OCI-LY7 (cell line): Measurements from ENCODE around the gene UGT1A3.

ENCODE experiments used
- EZH2phosphoT487 ChIP-seq: fragments of 200-600 bp; sonication (generic); IDR thresholded peaks from 2 replicates; pipeline ENCODE4 v1.6.1; 2018; ENCODE audit warnings: low read depth, borderline replicate concordance, mild to moderate bottlenecking, mixed run types, antibody characterized with exemption, low read length, moderate library complexity, mixed read lengths
- TF ChIP-seq, protein P1 (sequence below): fragments of 200-600 bp; sonication (generic); conservative IDR thresholded peaks from 2 replicates; pipeline ENCODE4 v1.5.1; 2014; ENCODE audit warnings: mild to moderate bottlenecking, antibody characterized with exemption, low read length, moderate library complexity, mixed read lengths

DNA sequence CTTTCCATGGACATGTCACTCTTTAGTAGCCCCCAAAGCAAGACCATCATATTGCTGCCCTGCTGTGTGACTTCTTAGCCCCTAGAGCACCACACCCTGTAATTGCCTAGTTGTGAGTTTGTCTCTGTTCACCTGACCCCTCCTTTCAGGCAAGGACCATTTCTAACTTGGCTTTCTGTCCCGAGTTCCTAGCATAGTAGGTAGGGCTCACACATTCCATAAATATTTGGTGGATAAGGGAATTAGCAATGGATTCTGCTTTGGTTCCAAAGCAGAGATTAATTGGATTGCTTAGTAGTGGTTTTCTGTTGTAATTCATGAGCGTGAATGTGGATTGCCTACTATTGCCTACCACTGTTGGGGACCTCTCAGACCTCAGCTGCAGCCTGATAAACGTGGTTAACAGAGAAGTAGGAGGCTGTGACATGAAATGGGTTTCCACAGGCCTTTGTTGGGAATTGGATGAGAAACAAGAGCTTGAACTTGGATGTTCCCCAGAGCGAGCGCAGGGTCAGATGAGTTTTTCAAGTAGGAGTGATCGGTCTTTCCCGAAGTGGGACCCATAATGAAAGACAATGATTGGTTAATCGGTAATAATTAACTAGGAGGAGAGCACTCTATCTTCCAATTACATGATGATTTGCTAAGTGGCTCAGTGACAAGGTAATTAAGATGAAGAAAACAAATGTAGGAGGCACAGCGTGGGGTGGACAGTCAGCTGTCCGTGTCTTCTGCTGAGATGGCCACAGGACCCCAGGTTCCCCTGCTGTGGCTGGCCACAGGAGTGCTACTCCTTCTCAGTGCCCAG is 17.8 kb downstream of the UGT1A3 start:
- TF ChIP-seq, protein P1, sequence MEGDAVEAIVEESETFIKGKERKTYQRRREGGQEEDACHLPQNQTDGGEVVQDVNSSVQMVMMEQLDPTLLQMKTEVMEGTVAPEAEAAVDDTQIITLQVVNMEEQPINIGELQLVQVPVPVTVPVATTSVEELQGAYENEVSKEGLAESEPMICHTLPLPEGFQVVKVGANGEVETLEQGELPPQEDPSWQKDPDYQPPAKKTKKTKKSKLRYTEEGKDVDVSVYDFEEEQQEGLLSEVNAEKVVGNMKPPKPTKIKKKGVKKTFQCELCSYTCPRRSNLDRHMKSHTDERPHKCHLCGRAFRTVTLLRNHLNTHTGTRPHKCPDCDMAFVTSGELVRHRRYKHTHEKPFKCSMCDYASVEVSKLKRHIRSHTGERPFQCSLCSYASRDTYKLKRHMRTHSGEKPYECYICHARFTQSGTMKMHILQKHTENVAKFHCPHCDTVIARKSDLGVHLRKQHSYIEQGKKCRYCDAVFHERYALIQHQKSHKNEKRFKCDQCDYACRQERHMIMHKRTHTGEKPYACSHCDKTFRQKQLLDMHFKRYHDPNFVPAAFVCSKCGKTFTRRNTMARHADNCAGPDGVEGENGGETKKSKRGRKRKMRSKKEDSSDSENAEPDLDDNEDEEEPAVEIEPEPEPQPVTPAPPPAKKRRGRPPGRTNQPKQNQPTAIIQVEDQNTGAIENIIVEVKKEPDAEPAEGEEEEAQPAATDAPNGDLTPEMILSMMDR: no peak
- no peak for TF ChIP-seq EZH2phosphoT487
